Activated CD4-positive, CD25-positive, alpha-beta regulatory T cell (primary cell): ENCODE data around the gene GRAMD2B.

Source experiments
- DNase-seq, 4 experiments: peaks; one replicate each; lab custom pipeline; 2025; lab: John Stamatoyannopoulos, UW

GRAMD2B gene

DNA sequence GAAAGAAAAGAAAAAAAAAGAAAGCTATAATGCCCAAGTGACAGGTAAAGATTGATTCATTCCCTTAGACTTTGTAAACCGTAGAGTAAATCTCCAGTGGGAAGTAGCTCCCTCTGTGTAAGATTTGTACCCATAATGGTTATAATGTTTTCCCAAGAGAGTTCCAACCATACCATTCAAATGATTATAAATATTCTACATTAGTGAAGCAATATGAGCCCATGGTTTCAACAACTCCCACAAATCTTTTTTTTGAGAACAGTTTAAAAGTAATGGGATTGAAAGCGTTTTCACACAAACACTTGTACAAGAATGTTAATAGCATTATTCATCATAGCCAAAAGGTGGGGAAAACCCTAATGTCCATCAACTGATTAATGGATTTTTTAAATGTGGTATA lies 58.0 kb downstream of the GRAMD2B start:
- DNase-seq = no peak

DNA sequence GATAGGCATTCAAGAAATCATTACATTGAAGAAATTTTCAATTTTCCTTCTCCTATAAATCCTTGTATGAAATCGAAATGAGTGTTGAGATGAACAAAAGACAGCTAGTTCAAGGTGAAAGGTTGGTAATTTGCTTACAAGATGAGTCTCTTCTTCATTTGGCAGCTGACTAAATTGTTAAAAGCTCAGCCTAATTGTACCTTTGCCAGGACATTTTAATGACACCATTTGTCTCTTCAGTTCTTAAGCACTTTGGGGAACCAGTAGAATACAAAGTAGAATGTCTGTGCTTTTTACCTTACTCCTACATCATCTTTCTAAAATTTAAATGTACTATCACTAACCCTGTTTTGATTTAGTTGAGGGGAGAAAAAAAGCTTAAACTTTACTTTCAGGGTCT lies 59.4 kb downstream of the GRAMD2B start:
- no peak for DNase-seq

DNA sequence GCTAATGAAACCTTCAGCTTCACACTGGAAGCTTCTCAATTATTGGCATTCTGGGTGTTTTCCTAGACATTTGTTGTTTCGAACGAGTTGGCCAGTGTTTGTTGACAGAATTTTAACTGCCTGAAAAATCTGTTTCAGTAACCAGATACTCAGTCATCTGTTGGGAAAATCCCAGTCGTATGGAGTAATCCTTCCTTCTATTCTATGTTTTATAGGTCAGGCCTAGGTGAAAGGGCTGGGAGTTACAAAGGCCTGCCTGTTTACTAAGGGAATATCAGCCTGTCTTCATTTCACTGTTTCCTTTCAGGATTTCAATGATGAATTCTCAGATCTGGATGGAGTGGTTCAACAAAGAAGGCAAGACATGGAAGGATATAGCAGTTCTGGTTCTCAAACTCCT lies 59.9 kb downstream of the GRAMD2B start:
- DNase-seq = no peak

DNA sequence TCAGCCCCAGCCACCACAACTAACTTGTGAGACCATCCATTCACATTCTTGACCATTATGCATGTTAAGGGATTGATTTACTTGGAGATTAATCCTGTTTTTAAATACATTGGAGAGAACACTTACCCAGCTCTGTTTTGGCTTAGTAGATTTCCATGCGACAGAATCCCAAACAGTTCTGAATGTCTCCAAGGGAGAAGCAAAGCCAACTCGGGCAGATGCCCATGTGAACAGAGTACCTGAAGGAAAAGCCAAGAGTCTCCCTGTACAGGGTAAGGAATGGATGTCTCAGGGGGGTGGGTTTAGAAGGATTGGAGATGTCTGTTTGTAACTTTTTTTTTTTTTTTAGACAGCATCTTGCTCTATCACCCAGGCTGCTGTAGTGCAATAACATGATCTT lies 61.0 kb downstream of the GRAMD2B start:
- DNase-seq = no peak

DNA sequence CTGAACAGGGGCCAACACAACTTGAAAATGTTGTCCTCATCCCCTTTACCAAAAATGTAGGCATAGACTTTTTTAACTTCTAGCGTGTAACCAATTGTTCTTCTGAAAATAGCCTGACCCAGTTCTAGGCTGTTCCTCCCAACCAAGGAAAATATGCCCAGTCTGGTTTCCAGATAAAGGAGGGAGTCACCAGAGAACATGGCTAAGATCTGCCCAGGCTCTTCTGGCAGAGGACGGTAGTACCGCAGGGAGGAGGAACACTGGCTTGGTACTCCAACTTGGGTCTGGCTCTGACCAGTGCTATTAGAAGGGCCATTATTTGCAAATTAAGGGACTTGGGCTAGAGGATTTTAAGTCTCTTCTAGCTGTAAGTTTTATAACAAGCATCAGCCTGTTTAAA lies 63.1 kb downstream of the GRAMD2B start:
- DNase-seq = no peak

DNA sequence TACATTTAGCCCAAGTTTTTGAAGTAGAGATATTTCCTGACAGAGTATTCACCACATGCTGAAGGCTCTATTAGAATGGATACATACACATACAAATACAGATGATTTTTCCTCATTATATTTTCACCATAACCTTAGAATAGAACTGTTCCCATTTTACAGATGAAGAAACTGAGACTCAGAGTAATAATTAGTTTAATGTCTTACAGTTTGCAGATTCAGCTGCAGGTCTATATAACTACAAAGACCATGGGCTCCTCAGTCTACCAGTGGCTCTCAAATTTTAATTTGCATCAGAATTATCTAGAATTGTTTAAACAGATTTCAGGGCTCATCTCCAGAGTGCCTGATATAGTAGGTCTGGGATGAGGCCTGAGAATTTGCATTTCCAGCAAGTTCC lies 64.4 kb downstream of the GRAMD2B start:
- no peak for DNase-seq

DNA sequence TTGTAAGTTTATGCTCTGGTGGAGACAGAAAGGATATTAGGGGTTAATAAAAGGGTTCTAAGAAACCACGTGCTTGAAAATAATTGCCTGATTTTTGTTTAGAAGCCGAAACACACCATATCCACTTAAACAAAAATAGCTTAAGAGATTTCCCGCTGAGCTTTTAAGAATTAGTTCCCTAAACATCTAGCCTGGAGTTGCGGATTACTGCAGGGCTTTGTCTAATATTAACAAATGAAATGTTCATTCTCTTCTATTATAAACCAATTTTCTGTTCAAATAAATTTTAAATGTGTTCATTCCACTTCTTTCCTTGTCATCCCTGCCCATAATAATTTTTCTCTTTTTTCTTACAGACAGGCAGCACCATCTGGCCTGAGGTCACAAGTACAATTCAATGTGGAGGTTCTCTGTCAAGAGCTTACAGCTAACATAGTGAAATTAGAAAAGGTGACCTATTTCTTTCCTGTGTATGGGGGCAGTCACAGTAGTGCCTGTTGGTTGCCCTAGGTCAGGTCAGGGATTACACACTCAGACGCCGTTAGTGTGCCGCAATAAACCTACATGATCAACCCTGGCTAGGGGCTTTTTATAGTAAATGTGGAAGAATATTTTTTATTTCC lies 65.3 kb downstream of the GRAMD2B start:
- DNase-seq = no peak

DNA sequence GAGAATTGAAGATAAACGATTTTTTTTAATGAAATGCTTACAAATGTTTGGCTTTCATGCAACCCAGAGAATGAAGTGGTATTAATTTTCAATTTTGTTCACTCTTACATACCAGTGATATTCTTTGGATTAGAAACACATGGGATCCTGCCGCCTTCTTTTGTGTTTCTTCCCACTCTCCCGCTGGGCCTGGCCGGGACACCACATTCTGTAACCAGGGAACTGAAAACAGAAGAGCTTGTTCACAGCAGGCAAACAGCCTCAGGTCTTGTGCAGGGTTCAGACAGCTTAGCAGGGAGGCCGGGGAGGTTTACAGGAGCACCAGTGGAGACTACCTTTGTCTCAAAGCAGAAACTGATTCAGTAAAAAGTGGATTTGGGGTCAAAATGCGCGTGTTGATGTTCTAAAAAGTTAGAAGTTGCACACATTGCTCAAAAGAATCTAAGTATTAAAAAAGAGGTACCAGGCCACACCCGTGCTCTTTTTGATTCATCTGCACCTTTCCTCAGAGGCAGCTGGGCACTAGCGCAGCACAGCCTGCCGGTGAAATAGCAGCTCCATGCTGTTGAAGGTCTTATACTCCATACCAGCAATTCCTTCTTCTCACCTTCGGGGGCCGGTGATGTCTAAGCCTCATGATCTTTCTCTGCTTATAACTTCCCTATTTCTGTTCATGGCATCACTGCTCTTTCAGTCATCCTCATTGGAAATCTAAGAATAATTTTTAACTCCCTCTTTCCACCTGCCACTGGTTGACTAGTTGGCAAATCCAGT lies 67.1 kb downstream of the GRAMD2B start:
- no peak for DNase-seq

DNA sequence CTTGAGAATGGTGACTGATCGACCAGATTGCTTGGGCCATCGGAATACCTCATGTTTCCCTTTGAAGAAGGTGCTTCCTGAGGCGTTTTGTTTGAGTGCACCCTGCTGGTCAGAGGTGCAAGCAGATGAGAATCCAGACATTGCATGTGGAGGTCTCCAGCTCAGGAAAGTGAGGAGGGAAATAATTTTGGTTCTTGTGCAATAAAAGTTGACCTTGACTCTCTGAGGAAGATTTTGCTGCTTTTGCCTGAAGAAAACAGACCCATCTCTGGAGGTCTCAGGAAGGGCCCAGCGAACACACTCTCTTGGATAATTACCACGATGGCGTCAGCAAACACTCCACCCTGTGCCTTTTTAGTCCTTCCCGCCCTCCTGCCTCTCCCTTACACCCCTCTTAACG lies 69.7 kb downstream of the GRAMD2B start:
- no peak for DNase-seq

DNA sequence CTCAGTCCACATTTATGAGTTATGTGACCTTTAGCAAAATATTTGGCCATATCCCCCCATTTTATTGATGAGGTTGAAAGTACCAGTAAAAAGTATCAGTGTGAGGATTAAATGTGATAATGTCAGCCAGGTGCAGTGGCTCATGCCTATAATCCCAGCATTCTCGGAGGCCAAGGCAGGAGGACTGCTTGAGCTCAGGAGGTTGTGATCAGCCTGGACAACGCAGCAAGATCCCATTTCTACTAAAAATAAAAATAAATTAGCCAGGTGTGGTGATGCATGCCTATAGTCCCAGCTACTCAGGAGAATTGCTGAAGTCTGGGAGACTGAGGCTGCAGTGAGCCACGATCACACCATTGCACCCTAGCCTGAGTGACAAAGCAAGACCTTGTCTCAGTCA lies 71.2 kb downstream of the GRAMD2B start:
- DNase-seq = no peak

DNA sequence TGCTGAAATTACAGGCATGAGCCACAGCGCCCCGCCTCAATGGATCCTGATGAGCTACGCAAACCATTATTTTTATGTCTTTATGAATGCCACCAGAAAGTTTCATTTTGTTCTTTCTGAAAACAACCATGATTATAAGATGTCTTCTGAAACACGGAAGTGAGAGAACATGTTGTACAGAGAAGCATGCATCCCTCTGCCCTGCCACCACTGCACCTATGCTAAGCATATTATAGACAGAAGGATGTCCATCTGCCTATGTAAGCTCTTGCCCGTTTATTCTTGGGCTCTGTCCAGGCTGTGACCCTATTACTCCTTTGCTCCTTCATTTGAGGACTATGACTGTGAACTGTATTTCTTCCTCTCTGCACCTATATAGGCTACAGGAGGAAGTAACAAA lies 74.3 kb downstream of the GRAMD2B start:
- DNase-seq = no peak

DNA sequence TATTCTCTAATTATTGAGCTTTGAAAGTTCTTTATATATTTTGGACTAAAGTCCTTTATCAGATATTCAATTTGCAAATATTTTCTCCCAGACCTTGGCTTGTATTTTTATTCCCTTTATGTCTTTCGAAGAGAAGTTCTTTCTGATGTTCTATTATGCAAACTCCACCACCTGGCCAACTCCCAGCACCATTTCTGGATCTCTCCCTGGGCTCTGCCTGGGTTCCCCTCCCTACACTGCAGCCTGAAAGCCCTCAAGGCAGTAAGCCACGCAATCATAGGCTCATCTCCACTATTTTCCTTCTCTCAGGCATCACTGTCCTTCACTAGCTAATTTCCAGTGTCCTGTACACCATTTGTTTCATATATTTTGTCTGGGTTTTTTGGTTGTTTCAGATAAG lies 76.1 kb downstream of the GRAMD2B start:
- DNase-seq = no peak

DNA sequence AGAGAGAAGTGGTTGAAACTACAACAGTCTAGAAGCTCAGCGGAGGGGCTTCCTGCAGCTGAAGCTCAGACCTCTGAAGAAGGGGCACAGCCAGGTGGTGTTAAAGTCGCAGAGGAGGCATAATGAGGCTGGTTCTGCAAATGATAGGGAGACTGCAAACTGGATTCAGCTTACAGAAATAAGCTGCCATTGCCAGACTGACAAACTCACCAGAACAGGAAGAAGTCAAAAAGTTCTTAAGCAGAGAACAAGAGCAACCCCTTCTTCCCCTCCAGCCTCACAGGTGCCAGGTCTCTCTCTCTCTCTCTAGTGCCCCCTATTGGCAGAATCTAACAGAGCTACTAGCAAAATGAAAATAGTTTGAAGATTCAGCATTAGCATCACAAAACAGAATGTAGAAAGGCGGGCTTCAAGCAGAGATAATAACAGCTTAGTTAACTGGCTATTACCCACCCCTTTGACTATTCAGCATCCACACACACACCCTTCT lies 76.7 kb downstream of the GRAMD2B start:
- DNase-seq = no peak

DNA sequence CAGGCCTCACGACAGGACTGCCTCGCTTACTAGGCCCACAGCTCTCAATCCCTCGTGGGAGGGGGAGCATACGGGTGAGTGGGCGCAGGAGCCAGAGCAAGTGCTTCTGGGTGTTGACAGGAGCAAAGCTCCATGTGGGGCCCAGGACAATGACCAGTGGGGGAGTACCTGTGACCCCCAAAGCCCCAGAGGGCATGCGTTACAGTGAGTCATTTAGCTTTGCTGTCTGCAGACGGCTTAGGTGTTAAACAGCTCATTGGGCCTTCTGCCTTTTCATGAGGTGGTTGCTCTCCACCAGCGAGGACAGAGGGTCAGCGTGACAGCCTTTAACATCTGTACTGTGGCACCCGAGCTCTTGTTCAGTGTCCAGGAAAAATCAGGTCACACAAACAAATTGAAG lies 78.2 kb downstream of the GRAMD2B start:
- no peak for DNase-seq

DNA sequence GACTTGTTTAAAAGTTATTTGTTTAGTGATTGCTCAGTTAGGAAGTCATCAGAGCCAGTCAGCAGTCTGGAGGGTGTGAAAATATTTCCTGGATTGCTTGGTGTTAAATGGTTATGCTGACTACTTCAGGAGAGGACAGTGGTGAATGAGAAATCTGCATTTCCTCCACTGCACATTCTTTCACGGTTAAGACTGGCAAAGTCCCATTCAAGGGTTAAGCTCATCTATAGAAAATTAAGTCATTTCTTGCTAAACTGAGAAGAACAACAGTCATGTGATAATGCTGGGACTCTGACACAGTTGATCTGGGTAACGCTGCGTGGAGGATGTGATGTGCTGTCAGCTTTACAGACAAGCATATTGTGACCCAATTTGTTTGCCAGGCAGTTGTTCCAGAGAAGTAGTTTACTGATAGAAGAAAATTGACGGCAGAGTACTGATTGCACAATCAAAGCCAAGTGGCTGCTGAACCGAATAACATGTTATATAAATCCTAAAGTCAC lies 80.4 kb downstream of the GRAMD2B start:
- no peak for DNase-seq

DNA sequence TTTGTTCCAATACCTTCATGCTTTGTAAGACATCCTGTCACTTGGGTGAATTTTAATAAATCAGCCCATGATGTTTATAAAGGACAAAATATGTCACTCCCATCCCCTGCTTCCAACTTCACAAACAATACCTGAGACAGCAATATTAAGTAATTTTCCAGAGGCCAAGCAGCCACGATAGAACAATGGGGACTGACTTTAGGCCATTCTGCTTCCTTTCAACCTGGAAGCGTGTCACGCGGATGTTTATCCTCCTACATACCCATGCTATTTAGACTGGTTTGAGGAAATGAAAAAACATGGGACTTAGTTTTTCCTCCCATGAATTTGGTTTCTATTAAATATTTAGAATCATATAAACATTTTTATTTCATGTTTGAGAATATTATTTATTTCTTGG lies 82.9 kb downstream of the GRAMD2B start:
- DNase-seq = no peak

DNA sequence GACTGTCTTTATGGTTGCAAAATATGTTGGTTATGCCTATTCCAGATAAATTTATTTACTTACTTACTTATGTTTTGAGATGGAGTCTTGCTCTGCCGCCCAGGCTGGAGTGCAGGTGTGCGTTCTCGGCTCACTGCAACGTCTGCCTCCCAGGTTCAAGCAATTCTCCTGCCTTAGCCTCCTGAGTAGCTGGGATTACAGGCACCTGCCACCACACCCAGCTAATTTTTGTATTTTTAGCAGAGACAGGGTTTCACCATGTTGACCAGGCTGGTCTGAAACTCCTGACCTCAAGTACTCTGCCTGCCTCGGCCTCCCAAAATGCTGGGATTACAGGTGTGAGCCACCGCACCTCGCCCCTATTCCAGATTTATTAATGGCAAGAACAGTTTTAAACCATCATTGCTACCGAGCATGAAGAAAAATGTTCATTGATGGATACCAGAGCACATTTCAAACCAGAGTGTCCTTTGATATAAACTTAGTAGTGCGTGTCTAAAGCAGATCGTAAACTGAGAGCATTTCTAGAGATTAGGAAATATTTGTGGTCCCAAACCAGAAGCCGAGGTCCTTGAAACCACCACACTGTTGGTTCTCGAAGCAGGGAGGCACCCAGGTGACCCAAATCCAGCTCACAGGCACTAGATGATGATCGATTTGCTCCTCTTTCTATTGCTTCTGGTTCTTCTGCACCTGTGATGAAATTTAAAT lies 85.2 kb downstream of the GRAMD2B start:
- no peak for DNase-seq

DNA sequence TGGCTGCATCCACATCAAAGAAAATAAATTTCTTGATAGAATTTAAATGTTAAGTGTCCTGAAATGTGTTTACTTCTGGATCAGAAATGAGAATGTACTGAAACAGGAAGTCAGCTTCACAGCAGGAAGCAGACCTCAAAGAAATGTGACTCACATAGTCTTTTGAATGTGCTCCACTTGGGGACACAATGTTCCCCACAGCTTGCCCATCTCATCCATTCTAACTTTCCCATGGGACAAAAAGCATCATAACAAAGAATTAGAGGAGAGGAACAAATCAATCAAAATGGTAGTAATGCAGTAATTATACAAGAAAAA lies 85.7 kb downstream of the GRAMD2B start:
- no peak for DNase-seq

DNA sequence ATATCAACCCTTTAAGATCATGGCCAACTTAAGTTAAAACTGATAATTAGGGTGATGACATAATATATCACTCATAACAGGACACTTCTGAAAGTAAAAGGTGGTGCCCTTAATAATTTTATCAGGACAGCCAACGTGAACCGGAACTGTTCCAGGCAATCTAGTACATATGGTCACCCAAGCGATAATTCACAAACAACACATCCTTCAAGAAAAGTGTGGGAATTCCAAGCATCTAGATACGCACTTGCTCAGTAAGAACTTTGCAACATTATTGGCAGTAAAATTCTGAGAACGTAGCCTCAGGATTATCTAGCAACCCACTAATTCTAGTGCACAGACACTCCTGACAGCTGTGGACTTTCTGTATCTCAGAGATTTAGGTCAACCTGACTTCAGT lies 86.1 kb downstream of the GRAMD2B start:
- no peak for DNase-seq

DNA sequence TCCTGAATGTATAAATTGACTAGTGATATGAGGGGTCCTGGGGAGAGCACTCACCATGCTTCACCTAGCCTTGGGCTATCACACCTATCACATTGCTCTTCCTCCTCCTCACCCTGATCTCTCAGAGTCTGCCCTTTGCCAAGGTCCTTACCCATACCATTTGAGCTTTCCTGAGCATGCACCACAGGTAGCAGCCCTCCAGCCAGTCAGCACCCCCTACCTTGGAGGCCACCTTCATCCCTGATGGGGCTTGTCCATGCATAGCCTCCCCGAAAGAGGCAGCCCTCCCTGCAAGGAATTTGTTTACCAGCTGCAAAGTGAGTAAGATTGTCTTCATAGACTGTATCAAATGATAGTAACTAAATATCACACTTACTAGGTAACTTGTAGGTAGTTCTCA lies 88.8 kb downstream of the GRAMD2B start:
- DNase-seq = no peak

DNA sequence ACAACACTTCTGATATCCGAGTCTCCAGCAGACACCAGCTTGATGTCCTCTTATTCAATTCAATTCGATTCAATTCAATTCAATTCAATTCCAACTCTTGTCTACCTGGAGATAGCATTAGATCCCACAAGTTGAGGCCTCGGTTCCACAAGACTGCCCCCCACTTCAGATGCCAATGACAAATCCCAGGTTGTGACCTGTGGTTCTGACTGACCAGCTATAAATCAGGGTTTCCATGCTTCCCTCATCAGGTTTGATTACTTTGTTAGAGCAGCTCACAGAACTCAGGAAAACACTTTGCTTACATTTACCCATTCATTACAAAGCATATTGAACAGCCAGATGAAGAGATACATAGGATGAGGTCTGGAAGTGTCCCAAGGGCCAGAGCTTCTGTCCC lies 89.2 kb downstream of the GRAMD2B start:
- no peak for DNase-seq

DNA sequence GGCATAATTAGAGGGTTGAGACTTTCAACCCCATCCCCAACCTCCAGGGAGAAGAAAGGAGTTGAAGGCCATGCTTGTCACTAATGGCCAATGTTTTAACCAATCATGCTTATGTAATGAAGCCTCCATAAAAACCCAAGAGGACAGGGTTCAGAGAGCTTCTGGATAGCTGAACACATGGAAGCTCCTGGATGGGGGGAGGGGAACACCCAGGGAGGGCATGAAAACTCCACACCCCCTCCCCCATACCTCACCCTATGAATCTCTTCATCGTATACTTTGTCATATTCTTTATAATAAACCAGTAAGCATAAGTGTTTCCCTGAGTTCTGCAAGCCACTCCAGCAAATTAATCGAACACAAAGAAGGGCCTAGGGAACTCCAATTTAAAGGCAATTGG lies 90.1 kb downstream of the GRAMD2B start:
- DNase-seq = no peak

DNA sequence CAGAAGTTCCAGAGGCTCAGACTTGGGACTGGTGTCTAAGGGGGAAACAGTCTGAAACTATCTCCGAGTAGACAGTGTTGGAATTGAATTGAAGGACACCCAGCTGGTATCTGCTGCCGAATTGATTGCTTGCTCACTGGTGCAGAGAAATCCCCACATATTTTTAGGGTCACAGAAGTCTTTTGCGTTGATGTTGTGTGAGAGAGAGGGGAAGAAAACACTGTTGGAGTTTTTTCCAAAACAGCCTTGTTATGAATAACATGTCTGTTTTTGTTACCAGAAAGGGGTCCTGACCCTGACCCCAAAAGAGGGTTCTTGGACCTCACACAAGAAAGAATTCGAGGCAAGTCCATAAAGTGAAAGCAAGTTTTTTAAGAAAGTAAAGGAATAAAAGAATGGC lies 90.5 kb downstream of the GRAMD2B start:
- DNase-seq = no peak
